Small intestine (tissue), 7 donors: ENCODE data around the gene PRKCE. TPM values are rescaled to one million over a fixed set of nuclear protein-coding genes. Genes with fewer than 3 reads are reported as not detected.

ENCODE experiments used
- DNase-seq, 2 donors: peaks; one replicate each; pipeline versions ENCODE4 v3.0.0 to v3.0.0-alpha.2; 2013
- FAIRE-seq: peaks from 2 replicates; lab custom pipeline; 2012; peaks lifted over from hg19 to GRCh38; lab: Jason Lieb, UNC
- H3K27ac ChIP-seq, 3 donors: one replicate each; pipeline ENCODE4 v1.5.1; 2013; ENCODE audit warnings: low read length in 2 of 3, mild to moderate bottlenecking in 2 of 3, control low read depth in 1 of 3, inconsistent platforms in 1 of 3, low read depth in 1 of 3, moderate library complexity in 1 of 3
- H3K27me3 ChIP-seq, 3 donors: one replicate each; pipeline ENCODE4 v1.6.1; 2013; ENCODE audit warnings: low read length in 3 of 3, inconsistent platforms in 1 of 3; ENCODE audit not compliant: control insufficient read depth in 3 of 3, insufficient read depth in 3 of 3
- H3K36me3 ChIP-seq, 3 donors: one replicate each; pipeline ENCODE4 v1.6.1; 2013; ENCODE audit warnings: low read length in 3 of 3, inconsistent platforms in 1 of 3, low read depth in 1 of 3, mild to moderate bottlenecking in 1 of 3, moderate library complexity in 1 of 3; ENCODE audit not compliant: control insufficient read depth in 3 of 3, insufficient read depth in 2 of 3
- H3K4me1 ChIP-seq, 3 donors: one replicate each; pipeline ENCODE4 v1.6.1; 2013; ENCODE audit warnings: low read length in 2 of 3, inconsistent platforms in 1 of 3, low read depth in 1 of 3, mild to moderate bottlenecking in 1 of 3, moderate library complexity in 1 of 3; ENCODE audit not compliant: control insufficient read depth in 3 of 3, insufficient read depth in 2 of 3
- H3K4me3 ChIP-seq, 3 donors: one replicate each; pipeline ENCODE4 v1.5.1; 2013; ENCODE audit warnings: low read length in 3 of 3, control low read depth in 1 of 3, inconsistent platforms in 1 of 3, low read depth in 1 of 3, mild to moderate bottlenecking in 1 of 3, moderate library complexity in 1 of 3
- H3K9me3 ChIP-seq, 2 donors: one replicate each; pipeline ENCODE4 v1.6.1; 2013; ENCODE audit warnings: low read depth in 1 of 2, low read length in 1 of 2; ENCODE audit not compliant: control insufficient read depth in 2 of 2, insufficient read depth in 1 of 2
- WGBS, 3 donors: extraction: QIAGEN DNeasy Blood & Tissue Kit; methylation state at CpG; one replicate each; pipeline ENCODE4 v1.1.7; 2013; 5-methylcytosine and 5-hydroxymethylcytosine counted together
- polyA plus RNA-seq, 4 donors: library from polyadenylated mRNA; stranded (reverse) in 3 of 4; unstranded in 1 of 4; fragments of 200-250 nt in 3 of 4; fragments of 120-200 nt in 1 of 4; gene quantifications; one replicate each; pipeline versions ENCODE4 v1.2.1 to v1.2.3, GENCODE V29; 2013
- donor health status: healthy with polysubstance abuse.
- donor health status: control.
- donor health status: control.
- donor health status: Bipolar disorder and iron deficiency.
- donor health status: healthy.

The PRKCE gene
- polyA plus RNA-seq, 4 donors, result 2.2 to 7.1 (median 5.4) TPM

DNA sequence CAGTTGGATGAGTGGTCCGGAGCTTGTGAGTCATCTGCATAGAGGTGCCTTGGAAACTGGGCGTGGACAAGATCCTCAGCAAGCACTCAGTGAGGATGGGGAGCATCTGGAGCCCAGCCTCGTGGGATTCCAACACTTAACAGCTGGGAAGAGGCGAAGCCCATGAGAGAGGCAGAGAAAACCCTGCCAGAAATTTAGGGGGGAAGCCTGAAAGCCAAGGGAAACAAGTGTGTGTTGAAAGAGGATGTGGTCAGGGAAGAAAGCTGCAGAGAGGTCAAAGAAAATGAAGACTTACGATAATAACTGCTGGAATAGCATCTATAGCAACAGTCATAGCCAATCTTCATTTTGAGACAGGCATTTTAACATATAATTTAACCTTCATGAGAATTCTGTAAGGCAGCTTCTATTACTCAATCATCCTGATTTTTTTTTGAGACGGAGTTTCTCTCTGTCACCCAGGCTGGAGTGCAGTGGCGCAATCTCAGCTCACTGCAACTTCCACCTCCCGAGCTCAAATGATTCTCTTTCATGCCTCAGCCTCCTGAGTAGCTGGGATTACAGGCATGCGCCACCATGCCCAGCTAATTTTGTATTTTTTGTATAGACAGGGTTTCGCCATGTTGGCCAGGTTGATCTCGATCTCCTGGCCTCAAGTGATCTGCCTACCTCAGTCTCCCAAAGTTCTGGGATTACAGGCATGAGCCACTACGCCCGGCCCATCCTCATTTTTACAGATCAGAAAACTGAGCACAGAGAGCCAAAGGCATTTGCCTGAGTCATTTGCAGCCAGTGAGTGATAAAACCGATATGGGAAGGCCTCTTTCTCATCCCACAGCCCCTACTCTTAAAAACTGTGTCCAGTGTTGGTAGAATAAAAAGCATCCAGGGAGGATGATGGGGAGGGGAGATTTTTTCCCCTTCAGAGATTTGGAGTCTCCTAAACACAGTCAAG lies 431.3 kb downstream of the PRKCE start:
- no peak for FAIRE-seq

GRCh38 chr2:46086578-46087070 lies 435.1 kb downstream of the PRKCE start:
- H3K4me1 ChIP-seq, result peaks cover 0 to 4% (median 0%) of the 10 kb centered on the region in 3 donors
- H3K9me3 ChIP-seq, result no peaks in the 10 kb centered on the region
- DNase-seq, result no peak
- no peak for FAIRE-seq
- peaks cover 0 to 14% (median 0%) of the 10 kb centered on the region in 3 donors for H3K36me3 ChIP-seq
- 69 to 90% (median 90%) methylated on average over 6 of the region's 6 CpGs for WGBS, 3 donors
- no peaks in the 10 kb centered on the region for H3K27me3 ChIP-seq
- no peak overlapping the region for H3K4me3 ChIP-seq
- H3K27ac ChIP-seq, result peak overlapping the region in 2 of 3 donors; percentile 9 to 66

More for the DNA sequence above, 431.3 kb downstream of the PRKCE start:
- peaks cover 0 to 10% (median 0%) of the 10 kb centered on the region in 3 donors for H3K36me3 ChIP-seq
- DNase-seq, result peak in 1 of 2 donors; percentile 12
- no peaks in the 10 kb centered on the region for H3K27me3 ChIP-seq
- peaks cover 0 to 4% (median 0%) of the 10 kb centered on the region in 3 donors for H3K4me1 ChIP-seq
- H3K27ac ChIP-seq, result peak overlapping the region in 1 of 3 donors; percentile 66
- 76 to 85% (median 84%) methylated on average over 14 of the region's 14 CpGs for WGBS, 3 donors
- H3K9me3 ChIP-seq, result no peaks in the 10 kb centered on the region
- H3K4me3 ChIP-seq, result no peak overlapping the region

DNA sequence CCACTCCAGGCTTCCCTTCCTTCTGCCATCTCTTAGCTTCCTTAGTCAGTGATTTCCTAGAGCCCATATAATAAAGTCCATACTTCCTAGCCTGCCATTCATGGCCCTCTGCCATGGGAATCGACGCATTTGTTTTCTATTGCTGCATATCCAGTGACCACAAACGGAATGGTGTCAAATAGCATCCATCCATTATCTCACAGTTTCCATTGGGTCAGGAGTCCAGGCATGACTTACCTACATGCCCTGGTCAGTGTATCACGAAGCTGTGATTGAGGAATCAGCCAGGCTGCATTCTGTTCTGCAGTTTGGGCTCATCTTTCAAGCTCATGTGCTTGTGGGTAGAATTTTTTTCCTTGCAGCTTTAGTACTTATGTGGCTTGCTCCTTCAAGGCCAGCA lies 436.0 kb downstream of the PRKCE start:
- H3K4me3 ChIP-seq, result no peak overlapping the region
- H3K27ac ChIP-seq, result peak overlapping the region in 1 of 3 donors; percentile 12
- FAIRE-seq (no peak), DNase-seq (no peak)
- peaks cover 0 to 14% (median 0%) of the 10 kb centered on the region in 3 donors for H3K36me3 ChIP-seq
- WGBS, 3 donors, result 84 to 97% (median 85%) methylated on average over 4 of the region's 4 CpGs
- no peaks in the 10 kb centered on the region for H3K9me3 ChIP-seq
- peaks cover 0 to 4% (median 0%) of the 10 kb centered on the region in 3 donors for H3K4me1 ChIP-seq
- H3K27me3 ChIP-seq, result no peaks in the 10 kb centered on the region

DNA sequence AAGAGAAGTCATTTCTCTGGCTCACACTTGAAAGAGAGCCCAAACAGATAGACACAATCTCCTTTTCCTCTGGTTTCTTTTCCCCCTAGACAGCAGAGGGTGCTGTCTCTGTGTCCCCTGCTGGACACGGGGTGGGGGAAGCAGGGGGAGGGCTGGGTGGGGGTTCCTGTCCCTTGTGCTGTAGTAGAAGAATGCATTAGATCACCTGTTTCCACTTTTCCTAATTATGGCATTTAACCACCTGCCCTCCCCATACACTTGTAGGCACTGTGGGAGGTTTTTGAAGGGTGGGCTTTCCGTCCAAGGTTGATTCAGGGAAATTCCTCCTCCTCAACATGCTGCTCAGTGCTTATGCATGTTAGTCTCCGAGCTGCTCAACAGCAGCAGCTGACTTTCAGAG lies 439.5 kb downstream of the PRKCE start:
- Histone ChIP-seq H3K36me3 (peaks cover 0 to 15% (median 0%) of the 10 kb centered on the region in 3 donors), H3K4me3 (no peak overlapping the region), H3K27ac (no peak overlapping the region), H3K4me1 (peaks cover 0 to 4% (median 0%) of the 10 kb centered on the region in 3 donors), H3K27me3 (no peaks in the 10 kb centered on the region), H3K9me3 (peaks cover 0 to 8% of the 10 kb centered on the region in 2 donors)
- FAIRE-seq (no peak), DNase-seq (no peak)
- WGBS, 3 donors, result 41 to 49% (median 44%) methylated on average over 3 of the region's 3 CpGs

DNA sequence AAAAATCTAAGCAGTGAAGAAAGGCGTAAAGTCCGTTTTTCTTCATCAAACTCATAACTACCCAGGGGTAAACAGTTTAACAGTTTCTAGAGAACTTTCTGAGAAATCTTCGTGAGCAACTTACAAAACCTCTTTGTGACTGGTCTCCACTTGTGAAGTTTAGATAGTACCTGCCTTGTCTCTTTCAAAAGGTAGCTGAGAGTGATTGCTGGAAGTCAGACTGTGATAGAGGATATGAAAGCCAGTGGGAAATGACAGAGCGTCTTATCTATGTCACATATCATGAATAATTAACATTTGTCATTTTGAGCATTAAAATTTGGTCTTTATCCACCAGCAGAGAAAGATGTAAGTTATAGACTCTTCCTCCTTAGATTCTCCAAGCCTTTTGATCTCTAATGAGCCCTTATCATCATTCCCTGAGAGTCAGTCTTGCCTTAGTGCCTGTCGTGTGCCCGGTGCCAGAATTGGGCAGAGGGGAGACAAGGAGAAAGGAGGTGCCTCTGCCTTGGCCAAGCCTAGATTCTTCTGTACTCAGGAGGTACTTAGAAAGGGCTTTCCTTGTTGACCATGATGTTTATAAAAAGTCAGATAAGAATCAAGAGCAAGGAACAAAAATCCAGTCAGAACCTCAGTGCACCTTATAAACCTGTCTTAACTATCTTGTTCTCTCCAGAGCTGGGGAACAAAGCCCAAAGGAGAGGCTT lies 440.6 kb downstream of the PRKCE start:
- no peak for FAIRE-seq
- H3K4me1 ChIP-seq, result no peaks in the 10 kb centered on the region
- H3K9me3 ChIP-seq, result peaks cover 0 to 8% of the 10 kb centered on the region in 2 donors
- no peak overlapping the region for H3K27ac ChIP-seq
- no peak overlapping the region for H3K4me3 ChIP-seq
- DNase-seq, result no peak
- no peaks in the 10 kb centered on the region for H3K27me3 ChIP-seq
- 71 to 80% (median 77%) methylated on average over 6 of the region's 6 CpGs for WGBS, 3 donors
- H3K36me3 ChIP-seq, result peaks cover 0 to 12% (median 2%) of the 10 kb centered on the region in 3 donors

DNA sequence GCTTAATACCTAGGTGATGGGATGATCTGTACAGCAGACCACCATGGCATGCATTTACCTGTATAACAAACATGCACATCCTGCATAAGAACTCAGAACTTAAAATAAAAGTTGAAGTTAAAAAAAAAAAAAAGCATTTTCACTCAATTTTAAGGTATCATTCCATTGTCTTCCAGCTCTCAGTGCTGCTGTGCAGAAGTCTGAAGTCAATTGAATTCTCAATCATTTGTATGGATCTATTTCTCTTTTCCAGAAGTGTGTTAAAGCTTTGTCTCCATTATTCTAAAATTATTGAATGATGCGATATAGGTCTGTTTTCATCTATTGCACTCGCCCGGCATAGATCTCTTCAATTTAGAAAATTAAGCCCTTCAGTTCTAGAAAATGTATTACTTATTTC lies 443.2 kb downstream of the PRKCE start:
- H3K4me1 ChIP-seq, result peaks cover 0 to 5% (median 0%) of the 10 kb centered on the region in 3 donors
- FAIRE-seq (no peak), DNase-seq (no peak)
- H3K36me3 ChIP-seq, result peaks cover 0 to 2% (median 2%) of the 10 kb centered on the region in 3 donors
- H3K27me3 ChIP-seq, result no peaks in the 10 kb centered on the region
- H3K9me3 ChIP-seq, result peaks cover 0 to 8% of the 10 kb centered on the region in 2 donors
- H3K4me3 ChIP-seq, result no peak overlapping the region
- 78 to 84% (median 80%) methylated on average over 3 of the region's 3 CpGs for WGBS, 3 donors
- H3K27ac ChIP-seq, result no peak overlapping the region

DNA sequence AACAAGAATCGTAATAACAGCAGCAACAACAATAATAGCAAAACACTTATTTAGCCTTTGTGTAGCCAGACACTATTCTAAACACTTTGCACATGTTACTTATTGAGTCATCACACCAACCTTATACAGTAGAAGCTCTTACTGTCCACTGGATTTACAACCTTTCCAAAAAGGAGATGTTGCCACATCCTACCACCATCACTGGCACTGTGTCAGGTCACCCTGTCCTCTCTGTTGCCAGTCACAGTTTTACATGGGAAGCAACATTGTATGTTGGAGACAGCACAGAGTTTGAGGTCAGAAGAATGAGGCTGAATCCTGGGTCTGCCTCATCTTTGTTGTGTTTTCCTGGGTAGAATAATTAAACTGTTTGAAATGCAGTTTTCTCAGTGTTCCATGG lies 444.4 kb downstream of the PRKCE start:
- FAIRE-seq, result no peak
- Histone ChIP-seq H3K36me3 (peaks cover 0 to 4% (median 2%) of the 10 kb centered on the region in 3 donors), H3K27ac (no peak overlapping the region), H3K4me1 (peaks cover 0 to 5% (median 0%) of the 10 kb centered on the region in 3 donors), H3K27me3 (no peaks in the 10 kb centered on the region), H3K9me3 (peaks cover 0 to 8% of the 10 kb centered on the region in 2 donors), H3K4me3 (no peak overlapping the region)
- WGBS, 3 donors, result 84 to 92% (median 92%) methylated on average over 1 of the region's 1 CpG
- no peak for DNase-seq

DNA sequence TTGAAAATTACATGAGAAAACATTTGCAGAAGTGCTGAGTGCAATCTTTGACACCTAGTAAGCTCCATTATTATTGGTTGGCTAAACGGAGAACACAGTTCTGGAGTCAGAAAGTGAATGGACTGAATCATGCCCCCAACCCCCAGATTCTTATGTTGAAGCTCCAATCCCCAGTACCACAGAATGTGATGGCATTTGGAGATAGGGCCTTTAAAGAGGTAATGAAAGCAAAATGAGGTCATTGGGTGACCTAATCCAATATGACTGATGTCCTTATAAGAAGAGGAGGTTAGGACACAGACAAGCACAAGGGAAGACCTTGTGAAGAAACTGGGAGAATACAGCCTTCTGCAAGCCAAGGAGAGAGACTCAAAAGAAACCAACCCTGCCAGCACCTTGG lies 444.8 kb downstream of the PRKCE start:
- no peak for FAIRE-seq
- H3K4me3 ChIP-seq, result no peak overlapping the region
- WGBS, 3 donors, result 84 to 93% (median 86%) methylated on average over 1 of the region's 1 CpG
- H3K4me1 ChIP-seq, result peaks cover 0 to 5% (median 0%) of the 10 kb centered on the region in 3 donors
- H3K27ac ChIP-seq, result no peak overlapping the region
- peaks cover 0 to 4% (median 2%) of the 10 kb centered on the region in 3 donors for H3K36me3 ChIP-seq
- no peaks in the 10 kb centered on the region for H3K27me3 ChIP-seq
- peaks cover 0 to 8% of the 10 kb centered on the region in 2 donors for H3K9me3 ChIP-seq
- no peak for DNase-seq
